Measurements from ENCODE around the gene EEF1AKMT2.

EEF1AKMT2 gene

GRCh38 chr10:124736491-124737136 lies 55.1 kb downstream of the EEF1AKMT2 start:
- DNase-seq, result no peak

- no peak for DNase-seq
Measured at GRCh38 chr10:124735491-124736286, 56.0 kb downstream of the EEF1AKMT2 start.

- DNase-seq, result peak; percentile 40
Measured at GRCh38 chr10:124734311-124735166, 57.1 kb downstream of the EEF1AKMT2 start.

GRCh38 chr10:124733571-124734245 lies 58.0 kb downstream of the EEF1AKMT2 start:
- no peak for DNase-seq

GRCh38 chr10:124732931-124733570 lies 58.6 kb downstream of the EEF1AKMT2 start:
- DNase-seq, result peak; percentile 83

GRCh38 chr10:124731551-124731950 lies 60.1 kb downstream of the EEF1AKMT2 start:
- DNase-seq, result no peak

- DNase-seq, result no peak
Measured at GRCh38 chr10:124730790-124731189, 60.9 kb downstream of the EEF1AKMT2 start.

- DNase-seq, result no peak
Measured at GRCh38 chr10:124728830-124729661, 62.6 kb downstream of the EEF1AKMT2 start.

GRCh38 chr10:124728071-124728829 lies 63.4 kb downstream of the EEF1AKMT2 start:
- peak; percentile 28 for DNase-seq

- no peak for DNase-seq
Measured at GRCh38 chr10:124727361-124727960, 64.2 kb downstream of the EEF1AKMT2 start.

- no peak for DNase-seq
Measured at GRCh38 chr10:124725791-124726190, 65.9 kb downstream of the EEF1AKMT2 start.

- no peak for DNase-seq
Measured at GRCh38 chr10:124725171-124725631, 66.5 kb downstream of the EEF1AKMT2 start.

- DNase-seq, result no peak
Measured at GRCh38 chr10:124724279-124725027, 67.2 kb downstream of the EEF1AKMT2 start.

GRCh38 chr10:124723826-124724225 lies 67.9 kb downstream of the EEF1AKMT2 start:
- no peak for DNase-seq

GRCh38 chr10:124722798-124723783 lies 68.6 kb downstream of the EEF1AKMT2 start:
- DNase-seq, result peak; percentile 75

GRCh38 chr10:124721330-124722045 lies 70.2 kb downstream of the EEF1AKMT2 start:
- DNase-seq, result no peak

- peak; percentile 76 for DNase-seq
Measured at GRCh38 chr10:124719213-124719851, 72.4 kb downstream of the EEF1AKMT2 start.

Data from stimulated activated CD4-positive, alpha-beta T cell treated with anti-CD3 and anti-CD28 coated beads, Interleukin-15, amount 100 ng/mL, for 24 hours (primary cell).